Fibroblast of mammary gland (primary cell): ENCODE data around the gene ABCA12.
A peak's percentile ranks its signal among the peaks of the same experiment; 100 is the strongest.

Source experiments
- DNase-seq: peaks from one replicate; pipeline ENCODE4 v3.0.0-alpha.2; 2010; ENCODE audit warnings: low read depth
- H3K4me3 ChIP-seq: 2 replicates; pipeline ENCODE4 v1.5.1; 2011; ENCODE audit warnings: low read depth, mild to moderate bottlenecking, low read length, moderate library complexity; ENCODE audit not compliant: control insufficient read depth
- TF ChIP-seq, protein P1 (sequence below): conservative IDR thresholded peaks from 2 replicates; pipeline ENCODE4 v1.5.1; 2011; ENCODE audit warnings: low read depth, low read length, inconsistent platforms; ENCODE audit not compliant: control insufficient read depth, insufficient read depth

Gene ABCA12

DNA sequence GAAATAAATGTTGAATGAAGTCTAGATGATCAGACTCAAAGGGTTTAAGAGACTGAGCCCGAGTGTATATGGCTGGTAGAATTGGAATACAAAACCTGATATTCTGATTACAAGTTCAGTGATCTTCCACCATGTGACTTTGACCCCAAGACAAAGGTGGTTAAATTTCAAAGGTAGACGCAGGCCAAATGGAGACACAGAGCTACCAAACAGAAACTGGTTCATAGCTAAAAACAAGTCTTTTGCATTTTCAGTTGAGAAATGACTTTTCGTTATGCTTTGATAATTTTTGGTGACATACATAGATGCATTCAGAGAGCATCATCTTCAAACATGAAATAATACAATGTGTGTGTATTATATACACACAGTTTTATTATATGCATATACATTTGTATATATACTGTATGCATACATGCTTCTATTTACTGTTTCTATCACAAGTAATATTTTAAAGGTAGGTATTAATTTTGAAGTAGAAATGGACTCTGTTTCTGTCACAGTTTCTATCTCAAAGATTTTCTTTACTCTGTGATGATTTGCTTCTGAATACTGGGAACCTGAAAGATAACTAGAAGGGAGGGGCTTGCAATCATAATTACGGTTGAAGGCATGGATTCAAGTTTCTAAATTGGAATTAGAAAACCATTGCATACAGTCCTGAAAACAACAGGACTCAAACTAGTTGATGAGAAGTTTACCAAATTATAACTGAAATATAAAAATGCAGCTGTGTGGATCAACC is 142.3 kb downstream of the ABCA12 start:
- TF ChIP-seq, protein P1, sequence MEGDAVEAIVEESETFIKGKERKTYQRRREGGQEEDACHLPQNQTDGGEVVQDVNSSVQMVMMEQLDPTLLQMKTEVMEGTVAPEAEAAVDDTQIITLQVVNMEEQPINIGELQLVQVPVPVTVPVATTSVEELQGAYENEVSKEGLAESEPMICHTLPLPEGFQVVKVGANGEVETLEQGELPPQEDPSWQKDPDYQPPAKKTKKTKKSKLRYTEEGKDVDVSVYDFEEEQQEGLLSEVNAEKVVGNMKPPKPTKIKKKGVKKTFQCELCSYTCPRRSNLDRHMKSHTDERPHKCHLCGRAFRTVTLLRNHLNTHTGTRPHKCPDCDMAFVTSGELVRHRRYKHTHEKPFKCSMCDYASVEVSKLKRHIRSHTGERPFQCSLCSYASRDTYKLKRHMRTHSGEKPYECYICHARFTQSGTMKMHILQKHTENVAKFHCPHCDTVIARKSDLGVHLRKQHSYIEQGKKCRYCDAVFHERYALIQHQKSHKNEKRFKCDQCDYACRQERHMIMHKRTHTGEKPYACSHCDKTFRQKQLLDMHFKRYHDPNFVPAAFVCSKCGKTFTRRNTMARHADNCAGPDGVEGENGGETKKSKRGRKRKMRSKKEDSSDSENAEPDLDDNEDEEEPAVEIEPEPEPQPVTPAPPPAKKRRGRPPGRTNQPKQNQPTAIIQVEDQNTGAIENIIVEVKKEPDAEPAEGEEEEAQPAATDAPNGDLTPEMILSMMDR = no peak
- DNase-seq = no peak

DNA sequence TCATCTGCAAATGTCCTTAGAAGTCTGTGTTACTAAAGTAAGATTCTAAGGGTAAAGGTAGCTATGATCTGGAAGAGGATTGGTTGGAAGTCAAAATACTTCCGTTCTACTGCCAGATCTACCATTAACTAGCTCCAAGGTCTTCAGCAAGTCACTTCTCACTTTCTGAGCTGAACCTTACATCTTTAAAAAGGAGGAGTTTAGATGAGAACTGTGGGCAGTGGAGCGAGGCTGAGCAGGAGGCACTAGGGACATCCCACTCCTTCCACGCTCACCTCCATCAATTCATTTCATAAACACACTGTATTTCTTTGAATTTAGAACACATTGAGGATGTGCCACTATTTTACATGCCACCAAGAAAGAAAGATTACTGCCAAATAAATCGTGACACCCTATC is 143.0 kb downstream of the ABCA12 start:
- TF ChIP-seq, protein P1 = no peak
- no peak overlapping the region for H3K4me3 ChIP-seq
- no peak for DNase-seq

More for the DNA sequence above, 142.3 kb downstream of the ABCA12 start:
- no peak overlapping the region for H3K4me3 ChIP-seq

DNA sequence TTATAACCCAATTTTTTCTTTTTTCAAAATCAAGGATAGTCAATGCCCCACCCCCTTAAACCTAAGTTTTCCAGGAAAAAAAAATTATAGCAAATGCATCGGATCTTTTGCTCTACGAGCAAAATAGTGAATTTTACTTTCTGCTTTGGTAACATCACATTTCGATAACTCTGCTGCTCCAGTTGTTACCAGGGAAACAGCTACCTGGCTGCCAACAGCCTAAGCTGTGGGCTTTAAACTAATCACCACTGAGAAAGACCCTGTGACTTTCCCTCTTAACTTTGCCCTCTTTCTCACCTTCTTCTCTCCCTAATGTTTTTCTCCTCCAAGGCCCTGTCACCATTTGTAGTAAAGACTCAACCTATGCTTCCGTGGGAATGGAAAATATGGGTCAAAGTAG is 145.5 kb downstream of the ABCA12 start:
- TF ChIP-seq, protein P1 = no peak
- H3K4me3 ChIP-seq = no peak overlapping the region
- DNase-seq = no peak

DNA sequence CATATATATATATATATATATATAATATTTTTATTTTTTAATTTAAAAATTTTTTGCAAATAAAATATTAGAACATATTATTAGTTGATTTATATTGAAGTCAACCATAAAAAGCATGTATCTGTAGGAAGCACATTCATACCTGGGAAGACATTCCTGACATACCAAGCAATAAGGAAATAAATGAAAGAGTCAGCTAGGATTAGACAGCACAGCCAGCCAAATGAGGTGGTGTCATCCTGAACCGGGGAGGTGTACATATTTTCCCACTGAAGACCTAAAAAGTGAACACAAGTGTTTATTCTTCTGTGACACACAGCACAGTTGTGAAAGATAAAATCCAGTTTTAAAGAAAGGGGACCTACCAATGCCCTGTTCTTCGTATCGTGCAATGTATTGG is 149.2 kb downstream of the ABCA12 start:
- DNase-seq = no peak
- H3K4me3 ChIP-seq = no peak overlapping the region
- TF ChIP-seq, protein P1 = no peak

DNA sequence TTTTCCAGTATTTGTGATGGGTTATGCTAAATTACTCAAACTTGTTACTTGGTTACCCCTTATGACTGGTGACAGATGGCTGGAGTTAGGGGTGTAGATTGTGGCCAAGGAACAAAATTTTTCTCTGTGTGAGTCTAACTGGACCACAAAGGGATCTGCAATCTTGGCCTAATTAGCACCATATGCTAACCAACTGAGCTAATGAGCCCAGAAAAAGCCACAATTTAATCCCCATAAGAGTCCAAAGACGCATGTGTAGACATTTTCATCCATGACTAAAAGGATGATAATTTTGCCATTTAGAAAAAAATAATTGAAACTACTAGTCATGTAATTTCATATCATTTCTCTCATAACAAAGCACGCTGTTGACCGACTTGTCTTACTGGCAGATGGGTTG is 151.2 kb downstream of the ABCA12 start:
- peak; percentile 20 for DNase-seq
- H3K4me3 ChIP-seq = no peak overlapping the region
- TF ChIP-seq, protein P1 = no peak

DNA sequence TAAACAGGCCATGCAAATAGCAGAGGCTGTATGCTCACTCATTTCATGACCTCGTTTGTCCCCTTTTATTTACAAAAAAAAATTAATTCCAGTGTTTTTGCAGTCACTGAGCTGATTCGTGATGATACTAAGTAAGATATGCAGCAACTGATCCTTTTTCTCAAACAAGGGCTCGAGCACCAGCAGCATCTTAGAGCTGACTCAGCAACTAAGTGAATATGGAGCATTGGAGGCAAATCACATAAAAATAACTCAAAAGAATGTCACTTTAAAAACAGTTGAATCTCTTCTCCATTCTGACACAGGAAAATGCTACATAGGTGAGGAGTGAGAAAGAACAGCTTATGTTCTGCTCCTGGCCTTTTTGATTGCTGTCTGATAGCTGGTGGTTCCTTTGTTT is 152.8 kb downstream of the ABCA12 start:
- no peak for DNase-seq
- H3K4me3 ChIP-seq = no peak overlapping the region
- TF ChIP-seq, protein P1 = no peak
